GM19240 (cell line): ENCODE data around the gene EP400.
A peak's percentile ranks its signal among the peaks of the same experiment; 100 is the strongest.

Experiments
- DNase-seq: peaks from one replicate; pipeline ENCODE4 v3.0.0; 2011; ENCODE audit warnings: low spot score; ENCODE audit not compliant: insufficient read length

The EP400 gene

DNA sequence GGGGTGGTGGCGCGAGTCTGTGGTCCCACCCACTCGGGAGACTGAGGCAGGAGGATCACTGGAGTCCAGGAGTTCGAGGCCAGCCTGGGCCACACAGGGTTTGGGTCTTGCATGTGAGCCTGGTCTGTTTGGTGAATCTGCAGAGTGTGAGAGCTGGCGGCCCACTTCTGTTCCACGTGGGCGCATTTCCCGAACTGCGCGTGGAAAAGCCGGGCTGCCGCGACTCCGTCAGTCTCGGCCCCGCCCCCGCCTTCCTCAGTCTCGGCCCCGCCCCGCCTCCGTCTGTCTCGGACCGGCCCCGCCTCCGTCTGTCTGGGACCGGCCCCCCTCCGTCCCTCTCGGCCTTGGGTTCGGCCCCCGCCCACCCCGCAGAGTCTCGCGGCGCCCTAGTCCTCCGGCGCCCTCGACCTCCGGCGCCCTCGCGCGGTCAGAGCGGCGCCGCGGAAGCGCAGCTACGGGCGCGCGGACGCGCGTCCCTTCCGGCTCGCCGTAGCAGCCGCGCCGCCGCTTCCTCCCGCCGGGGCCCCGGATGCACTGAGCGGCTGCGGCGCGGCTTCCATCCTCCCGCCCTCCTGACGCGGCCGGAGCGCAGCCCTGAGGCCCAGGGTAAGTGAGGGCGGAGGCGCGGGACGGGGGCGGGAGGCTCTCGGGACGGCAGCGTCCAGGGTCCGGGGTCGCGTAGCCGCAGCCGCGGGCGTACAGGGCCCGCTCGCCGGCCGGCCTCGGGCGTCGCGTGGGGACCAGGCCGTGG lies at the start of gene EP400:
Gene EP400 (plus strand): TSS at position 512 of the 751 bp plus-strand sequence. CDS start 10,678 bp downstream, outside the sequence.
- DNase-seq: peak; percentile 96

GRCh38 chr12:131900397-131900796 lies 49.3 kb upstream of the EP400 start:
- DNase-seq: no peak

GRCh38 chr12:131901431-131902331 lies 48.1 kb upstream of the EP400 start:
- no peak for DNase-seq

DNA sequence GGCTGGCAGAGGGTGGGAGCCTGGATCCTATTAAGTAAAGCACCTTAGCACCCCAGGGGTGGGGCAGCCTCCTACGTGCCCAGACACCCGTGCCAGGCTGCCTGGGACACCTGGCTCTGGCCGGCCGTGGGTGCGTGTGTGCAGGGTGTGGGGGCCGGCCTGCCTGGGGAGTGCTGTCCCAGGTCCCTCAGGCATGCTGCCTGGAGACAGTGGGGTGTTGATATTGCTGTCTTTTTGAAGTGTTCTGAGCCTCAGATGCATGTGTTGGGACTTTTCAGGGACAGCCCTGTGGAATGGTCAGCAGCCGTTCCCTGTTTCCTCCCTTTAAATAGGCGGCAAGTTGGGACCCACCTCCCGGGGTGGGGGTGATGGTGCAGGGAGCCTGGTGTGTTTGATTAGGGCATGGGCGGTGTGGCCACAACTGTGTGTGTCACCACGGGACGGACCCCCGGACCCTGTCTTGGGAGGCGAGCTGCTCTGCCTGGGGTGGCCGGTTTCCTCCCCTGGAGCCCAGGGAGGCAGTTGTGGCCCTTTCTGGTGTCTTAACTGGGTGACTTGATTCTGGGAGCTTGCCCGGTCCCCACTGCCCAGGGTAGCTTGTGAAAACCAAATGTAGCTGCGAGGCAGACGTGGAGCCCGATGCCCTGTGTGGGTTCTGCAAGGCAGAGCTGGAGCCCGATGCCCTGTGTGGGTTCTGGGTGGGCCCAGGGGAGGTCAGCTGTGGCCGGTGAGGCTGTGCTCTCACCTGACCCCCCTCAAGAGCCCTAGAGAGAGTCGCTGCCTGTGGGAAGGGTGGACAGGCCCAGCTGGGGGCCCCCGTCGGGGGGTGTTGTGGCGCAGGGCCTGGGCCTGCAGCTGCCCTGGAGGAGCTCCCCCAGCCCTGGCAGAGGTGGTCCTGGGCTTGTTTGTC lies 47.2 kb upstream of the EP400 start:
- DNase-seq: no peak

- DNase-seq: no peak
Observed at GRCh38 chr12:131903270-131904255, 46.2 kb upstream of the EP400 start.

DNA sequence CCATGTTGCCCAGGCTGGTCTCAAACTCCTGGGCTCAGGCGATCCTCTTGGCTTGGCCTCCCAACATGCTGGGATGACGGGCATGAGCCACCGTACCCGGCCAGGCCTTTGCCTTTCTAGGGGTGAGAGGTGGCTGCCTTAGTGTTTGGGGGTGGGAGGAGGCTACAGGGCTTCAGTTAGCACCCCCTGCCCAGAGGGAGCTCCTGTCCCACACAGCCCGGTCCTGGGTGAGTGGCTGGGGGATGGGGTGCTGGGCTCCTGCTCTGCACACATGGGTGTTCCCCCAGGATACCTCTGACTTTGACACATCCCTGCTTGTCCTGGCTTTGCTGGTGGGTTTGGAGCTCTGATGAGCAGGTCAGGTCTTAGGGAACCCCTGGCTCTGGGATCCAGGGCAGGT lies 45.4 kb upstream of the EP400 start:
- no peak for DNase-seq

DNA sequence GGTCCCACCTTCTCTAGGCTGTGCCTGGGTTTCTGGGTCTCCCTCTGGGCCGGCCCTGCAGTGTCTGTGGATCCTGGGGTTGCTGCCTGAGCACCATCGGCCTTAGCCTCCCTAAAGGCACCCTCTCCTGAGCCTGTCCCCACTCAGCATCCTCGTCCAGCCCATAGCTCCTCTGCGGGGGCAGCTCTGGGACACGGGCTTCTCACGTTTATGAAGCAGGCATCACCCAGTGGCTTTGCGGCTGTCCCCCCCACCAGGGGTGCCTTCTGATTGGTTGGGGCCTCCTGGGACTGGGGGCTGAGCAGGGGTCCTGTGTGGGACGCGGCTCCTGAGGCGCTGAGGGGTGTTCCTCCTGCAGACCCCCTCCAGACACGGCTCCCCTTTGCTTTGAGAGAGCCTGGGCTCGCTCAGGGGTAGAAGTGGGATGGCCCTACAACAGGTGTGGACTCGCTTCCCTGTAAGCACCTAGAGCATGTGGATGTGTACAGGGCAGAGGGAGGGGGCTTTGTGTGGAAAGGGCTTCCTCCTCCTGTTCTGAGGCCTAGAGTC lies 44.6 kb upstream of the EP400 start:
- no peak for DNase-seq

- DNase-seq: no peak
Observed at GRCh38 chr12:131905630-131906091, 44.1 kb upstream of the EP400 start.

DNA sequence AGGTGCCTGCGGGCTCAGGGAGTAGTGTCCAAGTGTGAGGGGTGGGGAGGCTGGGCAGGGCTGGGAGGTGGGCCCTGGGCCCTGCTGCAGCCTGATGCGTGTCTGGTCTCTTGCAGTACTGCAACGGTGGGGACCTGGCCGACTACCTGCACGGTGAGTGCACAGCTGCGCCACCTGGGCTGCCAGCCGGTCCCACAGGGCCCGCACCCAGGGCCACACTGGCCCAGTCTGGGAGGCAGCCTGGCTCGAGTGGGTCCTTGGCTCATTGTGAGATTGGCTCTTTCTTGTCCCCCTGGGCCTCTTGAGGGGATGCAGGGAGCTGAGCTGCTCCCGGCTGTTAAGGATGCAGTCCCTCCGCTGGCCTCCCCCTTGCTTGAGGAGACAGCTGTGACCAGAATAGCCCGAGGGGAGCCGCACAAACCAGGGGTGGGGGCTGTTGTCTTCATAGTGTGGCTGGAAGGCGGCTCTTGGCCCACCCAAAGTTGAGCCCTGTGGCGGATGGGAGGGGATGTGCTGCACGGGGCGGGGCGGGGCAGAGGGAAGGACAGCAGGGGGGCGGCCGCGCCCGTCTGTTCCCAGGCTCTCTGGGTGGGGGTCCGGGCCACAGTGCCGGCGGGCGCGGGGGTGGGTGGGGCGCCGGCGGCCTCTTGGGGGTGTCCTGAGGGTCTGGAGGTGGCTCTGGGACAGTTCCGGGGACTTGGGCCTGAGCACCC lies 42.2 kb upstream of the EP400 start:
- no peak for DNase-seq

GRCh38 chr12:131908092-131909080 lies 41.4 kb upstream of the EP400 start:
- no peak for DNase-seq

DNA sequence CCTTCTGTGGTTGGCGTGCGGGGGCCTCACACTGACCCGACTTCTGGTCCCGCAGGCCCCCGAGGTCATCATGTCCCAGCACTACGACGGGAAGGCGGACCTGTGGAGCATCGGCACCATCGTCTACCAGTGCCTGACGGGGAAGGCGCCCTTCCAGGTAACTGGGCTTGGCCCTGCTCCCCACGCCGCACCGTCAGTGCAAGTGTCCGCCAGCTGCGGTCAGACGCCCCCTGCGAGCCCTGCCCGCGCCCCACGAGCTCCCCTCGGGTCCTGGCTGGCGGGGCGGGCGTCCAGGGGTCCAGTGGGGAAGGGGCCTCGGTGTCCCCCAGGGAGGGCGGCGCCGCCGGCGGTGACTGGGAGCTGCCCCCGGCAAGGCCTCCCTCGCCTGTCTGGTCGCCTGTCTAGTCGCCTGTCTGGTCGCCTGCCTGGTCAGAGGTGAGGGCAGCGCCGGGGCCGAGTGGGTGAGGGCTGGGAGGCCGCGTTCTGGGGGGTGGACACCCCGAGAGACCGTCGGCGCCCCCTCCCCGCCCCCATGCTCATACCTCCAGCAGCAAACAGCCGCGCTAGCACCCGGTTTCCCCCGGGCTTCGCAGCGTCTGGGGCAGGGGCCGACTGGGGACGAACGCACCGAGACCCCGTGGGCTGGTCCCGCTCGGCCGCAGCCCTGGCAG lies 40.5 kb upstream of the EP400 start:
- DNase-seq: no peak

GRCh38 chr12:131909752-131910219 lies 40.0 kb upstream of the EP400 start:
- DNase-seq: no peak

DNA sequence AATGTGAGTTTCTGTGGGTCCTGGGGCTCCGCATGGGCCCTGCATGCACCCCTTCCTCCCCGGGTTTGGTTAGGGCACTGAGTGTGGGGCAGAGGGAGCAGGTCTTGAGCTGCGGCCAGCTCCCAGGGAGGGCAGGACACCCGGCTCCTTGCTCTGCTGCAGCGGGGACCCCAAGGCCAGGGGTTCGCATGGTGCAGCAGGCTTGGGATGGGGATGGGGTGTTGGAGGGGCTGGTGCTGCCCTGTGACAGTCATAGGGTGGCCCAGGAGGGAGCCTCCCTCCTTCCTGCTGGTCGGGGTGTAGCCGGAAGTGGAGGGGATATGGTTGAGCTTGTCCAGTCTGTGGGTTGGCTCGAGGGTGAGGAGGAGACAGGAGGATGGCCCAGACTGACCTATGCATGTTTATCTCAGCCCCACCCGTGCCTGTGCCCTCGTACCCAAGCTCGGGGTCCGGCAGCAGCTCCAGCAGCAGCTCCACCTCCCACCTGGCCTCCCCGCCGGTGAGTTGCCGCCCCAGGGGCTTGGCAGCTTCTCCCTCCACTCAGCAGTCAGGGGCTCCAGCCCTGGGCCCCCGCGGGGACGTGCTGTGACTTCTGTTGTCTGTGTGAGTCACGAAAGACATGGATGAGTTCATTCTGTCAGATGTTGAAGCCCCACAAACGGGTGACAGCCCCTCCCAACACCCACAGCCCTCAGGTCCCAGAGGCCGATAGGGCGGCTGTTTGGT lies 39.3 kb upstream of the EP400 start:
- DNase-seq: no peak

DNA sequence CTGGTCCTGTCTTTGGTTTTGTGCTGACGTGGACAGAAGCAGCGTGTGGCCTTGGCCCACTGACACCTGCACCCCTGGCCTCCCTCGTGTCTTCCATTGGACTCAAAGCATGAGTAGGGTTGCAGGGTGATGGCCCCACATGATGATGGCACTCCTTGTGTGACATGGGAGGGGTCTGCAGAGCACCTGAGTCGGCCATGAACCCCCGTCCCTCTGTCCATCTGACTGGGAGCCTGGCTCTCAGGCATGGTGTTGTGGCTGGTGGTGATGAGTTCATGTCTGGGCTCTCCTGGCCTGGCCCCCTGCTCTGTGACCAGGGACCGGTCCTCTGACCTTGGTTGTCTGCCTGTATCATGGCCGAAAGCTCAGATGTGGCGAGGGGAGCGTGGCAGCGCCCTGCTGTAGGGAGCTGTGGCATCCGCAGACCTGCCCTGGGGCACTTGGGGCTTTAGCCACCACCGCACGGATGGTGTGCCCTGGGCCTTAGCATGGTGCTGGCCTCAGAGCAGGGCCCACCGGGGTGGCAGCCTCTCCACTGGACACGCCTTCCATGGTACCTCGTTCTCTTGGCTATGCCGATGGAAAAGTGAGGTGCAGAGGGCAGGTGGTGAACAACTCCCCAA lies 38.6 kb upstream of the EP400 start:
- DNase-seq: no peak

DNA sequence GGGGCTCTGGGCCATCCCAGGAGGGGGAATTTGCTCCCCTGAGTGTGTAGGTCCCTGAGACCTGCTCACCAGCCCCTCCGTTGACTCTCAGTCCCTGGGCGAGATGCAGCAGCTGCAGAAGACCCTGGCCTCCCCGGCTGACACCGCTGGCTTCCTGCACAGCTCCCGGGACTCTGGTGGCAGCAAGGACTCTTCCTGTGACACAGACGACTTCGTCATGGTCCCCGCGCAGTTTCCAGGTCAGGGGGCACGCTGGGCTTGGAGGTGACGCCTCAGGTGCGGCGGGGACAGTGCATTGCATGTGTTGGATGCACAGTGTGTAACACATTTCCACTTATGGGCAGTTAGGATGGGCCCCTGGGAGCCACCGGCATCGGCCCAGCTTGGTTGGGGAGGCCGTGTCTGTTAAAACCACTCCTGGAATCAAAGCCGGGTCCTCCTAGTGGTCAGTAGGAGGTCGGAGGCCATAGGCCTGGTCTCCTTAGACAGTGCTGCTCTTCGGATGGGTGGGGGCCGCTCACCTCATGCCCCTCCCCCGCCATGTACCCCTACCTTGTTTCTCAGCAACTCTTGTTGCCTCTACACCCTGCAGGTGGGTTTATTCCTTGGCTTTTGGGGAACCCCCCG lies 37.8 kb upstream of the EP400 start:
- DNase-seq: no peak
